ENCODE measurements around the gene STXBP1.

STXBP1 gene

GRCh38 chr9:127652733-127653132 lies 40.7 kb downstream of the STXBP1 start:
- TF ChIP-seq, protein P1, sequence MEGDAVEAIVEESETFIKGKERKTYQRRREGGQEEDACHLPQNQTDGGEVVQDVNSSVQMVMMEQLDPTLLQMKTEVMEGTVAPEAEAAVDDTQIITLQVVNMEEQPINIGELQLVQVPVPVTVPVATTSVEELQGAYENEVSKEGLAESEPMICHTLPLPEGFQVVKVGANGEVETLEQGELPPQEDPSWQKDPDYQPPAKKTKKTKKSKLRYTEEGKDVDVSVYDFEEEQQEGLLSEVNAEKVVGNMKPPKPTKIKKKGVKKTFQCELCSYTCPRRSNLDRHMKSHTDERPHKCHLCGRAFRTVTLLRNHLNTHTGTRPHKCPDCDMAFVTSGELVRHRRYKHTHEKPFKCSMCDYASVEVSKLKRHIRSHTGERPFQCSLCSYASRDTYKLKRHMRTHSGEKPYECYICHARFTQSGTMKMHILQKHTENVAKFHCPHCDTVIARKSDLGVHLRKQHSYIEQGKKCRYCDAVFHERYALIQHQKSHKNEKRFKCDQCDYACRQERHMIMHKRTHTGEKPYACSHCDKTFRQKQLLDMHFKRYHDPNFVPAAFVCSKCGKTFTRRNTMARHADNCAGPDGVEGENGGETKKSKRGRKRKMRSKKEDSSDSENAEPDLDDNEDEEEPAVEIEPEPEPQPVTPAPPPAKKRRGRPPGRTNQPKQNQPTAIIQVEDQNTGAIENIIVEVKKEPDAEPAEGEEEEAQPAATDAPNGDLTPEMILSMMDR (IDR thresholded peaks at IDR 0.05; ENCODE audit: low read depth, low read length), result no peak
- no peak overlapping the region for H3K4me3 ChIP-seq (replicated peaks in 1 of 2; ENCODE audit: low read depth in 2 of 2, low read length in 2 of 2)
- no peak for DNase-seq (ENCODE audit: low read depth in 2 of 2)

- peak in 1 of 2 donors; percentile 27 for DNase-seq (ENCODE audit: low read depth in 2 of 2)
- TF ChIP-seq, protein P1 (IDR thresholded peaks at IDR 0.05; ENCODE audit: low read depth, low read length), result no peak
- no peak overlapping the region for H3K4me3 ChIP-seq (replicated peaks in 1 of 2; ENCODE audit: low read depth in 2 of 2, low read length in 2 of 2)
These were observed 42.5 kb downstream of the STXBP1 start for GRCh38 chr9:127654619-127655018.

- TF ChIP-seq, protein P1 (IDR thresholded peaks at IDR 0.05; ENCODE audit: low read depth, low read length), result no peak
- no peak for DNase-seq (ENCODE audit: low read depth in 2 of 2)
- no peak overlapping the region for H3K4me3 ChIP-seq (replicated peaks in 1 of 2; ENCODE audit: low read depth in 2 of 2, low read length in 2 of 2)
These were observed 46.4 kb downstream of the STXBP1 start for GRCh38 chr9:127658428-127658827.

DNA sequence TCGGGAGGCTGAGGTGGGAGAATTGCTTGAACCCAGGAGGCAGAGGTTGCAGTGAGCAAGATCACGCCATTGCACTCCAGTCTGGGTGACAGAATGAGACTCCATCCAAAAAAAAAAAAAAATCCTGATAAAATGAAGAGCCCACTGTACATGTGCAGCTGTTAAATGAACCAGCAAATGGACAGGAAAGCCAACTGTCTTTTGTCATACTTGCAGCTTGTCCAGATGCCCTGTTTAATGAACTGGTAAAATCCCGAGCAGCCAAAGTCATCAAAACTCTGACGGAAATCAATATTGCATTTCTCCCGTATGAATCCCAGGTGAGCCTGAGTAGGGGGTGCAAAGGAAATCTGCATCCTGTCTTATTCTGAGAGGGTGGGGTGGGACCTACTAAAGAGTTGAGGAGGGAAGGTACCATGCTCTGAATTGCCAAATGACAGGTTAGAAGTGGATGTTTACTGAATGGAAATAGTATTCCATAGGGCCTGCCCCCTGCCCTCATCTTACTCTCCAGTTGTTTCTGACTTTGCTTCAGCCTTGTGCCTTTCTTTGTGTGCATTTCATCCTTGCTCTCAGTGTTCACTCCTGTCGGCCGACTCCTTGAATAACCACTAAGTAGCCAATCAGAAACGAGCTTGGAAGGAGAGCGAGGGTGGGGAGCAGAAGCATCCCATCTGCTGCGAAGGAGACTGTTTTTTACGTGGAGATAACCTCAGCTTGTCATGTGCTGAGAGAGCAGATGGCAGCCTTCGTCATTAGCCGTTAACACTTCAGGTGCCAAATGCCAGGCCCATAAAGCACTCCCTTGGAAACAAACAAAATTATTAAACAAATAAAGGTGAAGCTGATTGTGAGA lies 49.0 kb downstream of the STXBP1 start:
- peak in 1 of 2 donors; percentile 6 for DNase-seq (ENCODE audit: low read depth in 2 of 2)
- H3K4me3 ChIP-seq (replicated peaks in 1 of 2; ENCODE audit: low read depth in 2 of 2, low read length in 2 of 2), result no peak overlapping the region
- TF ChIP-seq, protein P1 (IDR thresholded peaks at IDR 0.05; ENCODE audit: low read depth, low read length), result no peak

- TF ChIP-seq, protein P1 (IDR thresholded peaks at IDR 0.05; ENCODE audit: low read depth, low read length), result no peak
- no peak overlapping the region for H3K4me3 ChIP-seq (replicated peaks in 1 of 2; ENCODE audit: low read depth in 2 of 2, low read length in 2 of 2)
- no peak for DNase-seq (ENCODE audit: low read depth in 2 of 2)
These were observed 50.5 kb downstream of the STXBP1 start for GRCh38 chr9:127662617-127663016.

DNA sequence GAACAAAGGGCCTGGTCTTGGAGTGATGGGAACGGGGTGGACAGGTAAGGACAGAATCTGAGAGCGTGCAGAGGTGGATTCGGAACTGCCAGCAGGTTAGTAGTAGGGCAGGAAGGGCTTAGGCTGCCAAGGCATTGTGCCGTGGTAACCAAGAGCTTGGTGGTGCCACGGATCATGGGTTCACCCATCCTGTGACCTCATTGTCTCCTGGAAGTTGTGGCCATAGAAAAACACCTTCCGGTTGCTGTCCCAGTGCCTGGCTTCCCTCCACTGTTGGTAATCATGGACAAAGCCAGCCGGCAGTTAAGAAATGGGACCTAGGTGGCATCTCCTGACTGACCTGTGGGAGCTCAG lies 52.2 kb downstream of the STXBP1 start:
- no peak for DNase-seq (ENCODE audit: low read depth in 2 of 2)
- no peak overlapping the region for H3K4me3 ChIP-seq (replicated peaks in 1 of 2; ENCODE audit: low read depth in 2 of 2, low read length in 2 of 2)
- TF ChIP-seq, protein P1 (IDR thresholded peaks at IDR 0.05; ENCODE audit: low read depth, low read length), result no peak

Data from cardiac fibroblast (primary cell).